Adrenal gland (tissue), 12 donors: Measurements from ENCODE around the gene HBS1L. TPM values are rescaled to one million over a fixed set of nuclear protein-coding genes. Genes with fewer than 3 reads are reported as not detected.
"Not testable (repeated sequence)": the region's sequence is repeated elsewhere in the genome, so short reads cannot be mapped to it uniquely, and the experiment has no call there.

Experiments used
- DNase-seq, 7 donors: peaks; one replicate each; pipeline ENCODE4 v3.0.0-alpha.2; 2019 to 2020
- H3K27ac ChIP-seq, 5 donors: fragments of 200-600 bp; sonication (generic) in 4 of 5; 1 replicate in 3 of 5; 2 replicates in 2 of 5; pipeline versions ENCODE4 v1.5.1 to v1.8.0; 2016 to 2020; ENCODE audit warnings: mild to moderate bottlenecking in 1 of 5
- H3K27me3 ChIP-seq: fragments of 200-600 bp; 2 replicates; pipeline ENCODE4 v1.8.0; 2021
- H3K36me3 ChIP-seq, 2 donors: fragments of 200-600 bp; replicated peaks in 1 of 2; 1 replicate in 1 of 2; 2 replicates in 1 of 2; pipeline versions ENCODE4 v1.5.1 to v1.8.0; 2018 to 2022
- H3K4me1 ChIP-seq, 2 donors: fragments of 200-600 bp; replicated peaks in 1 of 2; 1 replicate in 1 of 2; 2 replicates in 1 of 2; pipeline versions ENCODE4 v1.5.1 to v1.8.0; 2018 to 2021
- H3K4me3 ChIP-seq, 4 donors: fragments of 200-600 bp; sonication (generic) in 3 of 4; one replicate each; pipeline ENCODE4 v1.5.1; 2016 to 2018
- H3K9me3 ChIP-seq, 3 donors: fragments of 200-600 bp; sonication (generic) in 1 of 3; replicated peaks in 1 of 3; 1 replicate in 2 of 3; 2 replicates in 1 of 3; pipeline versions ENCODE4 v1.5.1 to v1.8.0; 2016 to 2021
- CTCF ChIP-seq, 6 experiments: fragments of 450-650 bp in 4 of 6; fragments of 200-600 bp in 2 of 6; sonication (generic) in 1 of 6; IDR thresholded peaks; 1 replicate in 5 of 6; 2 replicates in 1 of 6; pipeline versions ENCODE4 v1.5.1 to v1.8.0; 2016 to 2021; ENCODE audit warnings: antibody characterized with exemption in 6 of 6, mild to moderate bottlenecking in 2 of 6, moderate library complexity in 1 of 6
- POLR2A ChIP-seq, 2 donors: fragments of 450-650 bp; IDR thresholded peaks; one replicate each; pipeline ENCODE4 v1.6.1; 2017; ENCODE audit warnings: antibody characterized with exemption in 2 of 2, mild to moderate bottlenecking in 2 of 2, moderate library complexity in 1 of 2
- WGBS, 4 donors: extraction: QIAGEN DNeasy Blood & Tissue Kit in 2 of 4; methylation state at CpG; one replicate each; pipeline versions ENCODE4 v1.1.5 to v1.1.7; 2013 to 2017; 5-methylcytosine and 5-hydroxymethylcytosine counted together
- intact Hi-C, 2 donors: fragments of 100-400 bp; cut with DNase I; formaldehyde crosslinking; loops; one replicate each; pipeline versions ENCODE4 v1.14.1 to v1.15.0; 2022 to 2023
- polyA plus RNA-seq, 3 donors: library from polyadenylated mRNA; stranded (reverse); fragments of 200-250 nt in 2 of 3; fragments of 350-450 nt in 1 of 3; fragmentation: Illumina TruSeq in 1 of 3; extraction: RNeasy Lipid Tissue Mini Kit (QIAGEN cat#74804) in 1 of 3; gene quantifications; one replicate each; pipeline ENCODE4 v1.2.3, GENCODE V29; 2013 to 2014
- total RNA-seq, 9 donors: library from RNA; depleted of rRNA in 4 of 9; stranded (reverse); fragments of >200 nt in 4 of 9; fragments of 120-200 nt in 1 of 9; fragmentation: NEBNext Ultra II Directional in 1 of 9; extraction: Animal tissue kit (Norgen Biotek cat#: 25700) in 1 of 9; gene quantifications; one replicate each; pipeline versions ENCODE4 v1.1.0 to v1.2.4, GENCODE V29; 2013 to 2023
- donor health status: healthy with polysubstance abuse.
- donor health status: Bipolar disorder and iron deficiency.
- donor health status: DM: yes; HTN: yes; CAD: no.
- donor health status: DM: no; HTN: no; CAD: no.
- donor health status: DM: no; HTN: no; CAD: no.
- donor health status: DM: yes; HTN: yes; CAD: no.

HBS1L gene
- total and polyA plus RNA-seq, 12 donors: 17.0 to 121 (median 58.4) TPM

DNA sequence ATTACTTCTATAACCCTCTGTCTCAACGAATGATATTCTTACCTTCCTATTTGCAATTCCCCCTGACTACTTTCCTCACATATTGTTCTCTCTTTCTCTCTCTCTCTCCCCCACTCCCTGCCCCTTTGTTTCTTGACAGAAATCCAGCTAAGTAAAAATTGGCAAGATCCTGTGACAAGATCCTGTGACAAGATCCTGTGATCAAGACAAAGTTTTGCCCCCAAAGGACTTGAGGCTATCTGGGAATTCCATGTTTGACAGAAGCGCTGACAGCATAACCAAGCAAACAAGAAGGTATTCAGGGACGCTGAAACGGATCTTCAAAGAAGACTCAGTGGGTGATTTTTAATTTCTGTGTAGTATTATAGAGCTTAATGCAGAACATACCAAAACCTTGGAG is 5.5 kb upstream of the HBS1L start:
- Histone ChIP-seq H3K4me1 (peaks cover 0 to 2% of the 10 kb centered on the region in 2 donors), H3K9me3 (no peaks in the 10 kb centered on the region), H3K36me3 (no peaks in the 10 kb centered on the region), H3K27me3 (no peaks in the 10 kb centered on the region), H3K4me3 (no peak overlapping the region), H3K27ac (no peak overlapping the region)
- no peak for TF ChIP-seq POLR2A (IDR thresholded peaks at IDR 0.05)
- no peak for TF ChIP-seq CTCF (IDR thresholded peaks at IDR 0.05)
- WGBS, 4 donors: 74 to 78% (median 76%) methylated on average over 4 of the region's 4 CpGs
- intact Hi-C loops: no loop called here
- DNase-seq: no peak

DNA sequence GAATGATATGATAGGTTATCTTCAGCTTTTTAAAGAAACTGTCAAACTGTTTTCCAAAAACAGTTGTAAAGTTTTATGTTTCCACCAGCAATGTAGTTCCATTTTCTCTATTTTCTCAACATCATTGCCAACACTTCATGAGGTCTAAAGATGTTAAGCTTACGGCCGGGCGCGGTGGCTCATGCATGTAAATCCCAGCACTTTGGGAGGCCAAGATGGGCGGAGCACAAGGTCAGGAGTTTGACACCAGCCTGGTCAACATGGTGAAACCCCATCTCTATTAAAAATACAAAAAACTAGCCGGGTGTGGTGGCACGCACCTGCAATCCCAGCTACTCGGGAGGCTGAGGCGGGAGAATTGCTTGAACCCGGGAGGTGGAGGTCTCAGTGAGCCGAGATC is 3.7 kb upstream of the HBS1L start:
- H3K9me3 ChIP-seq, H3K27me3 ChIP-seq, DNase-seq, H3K27ac ChIP-seq, intact Hi-C loops, H3K36me3 ChIP-seq, H3K4me3 ChIP-seq: not testable (repeated sequence)
- H3K4me1 ChIP-seq: peaks cover 4 to 11% of the 10 kb centered on the region in 2 donors
- WGBS, 4 donors: 87 to 90% (median 90%) methylated on average over 11 of the region's 11 CpGs

DNA sequence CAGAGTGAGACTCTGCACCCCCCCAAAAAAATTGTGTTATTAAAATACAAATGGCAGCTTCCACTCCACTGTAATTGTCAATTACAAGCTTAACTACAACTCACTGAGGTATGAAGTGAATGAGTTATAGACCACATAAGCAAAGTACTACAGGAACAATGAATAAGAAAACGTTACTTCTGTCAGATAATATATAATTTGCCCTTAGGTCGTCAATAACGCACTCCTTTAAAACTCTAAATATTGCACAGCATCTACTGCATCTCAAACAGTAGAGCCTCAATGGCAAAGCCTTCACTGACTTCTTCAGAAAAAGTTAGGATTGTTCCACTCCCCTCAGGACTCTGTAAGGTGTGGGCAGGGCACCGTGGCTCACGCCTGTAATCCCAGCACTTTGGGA is 2.0 kb upstream of the HBS1L start:
- Histone ChIP-seq H3K4me3 (no peak overlapping the region), H3K36me3 (no peaks in the 10 kb centered on the region)
- 87 to 90% (median 89%) methylated on average over 5 of the region's 5 CpGs for WGBS, 4 donors

DNA sequence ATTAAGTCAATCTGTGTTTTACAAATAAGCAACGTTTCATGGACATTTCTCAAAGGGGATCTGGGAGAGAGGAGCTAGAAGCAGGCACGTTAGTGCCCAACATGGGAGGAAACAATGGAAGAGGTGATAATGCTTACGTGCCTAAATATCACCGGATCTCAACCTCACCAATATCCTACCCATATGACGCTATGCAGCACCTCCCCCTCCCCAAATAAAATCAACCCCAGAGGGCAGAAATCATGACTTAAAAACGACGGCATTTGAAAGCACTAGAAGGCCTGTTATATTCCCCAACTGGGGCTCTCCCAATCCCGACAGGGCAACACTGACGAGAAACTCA is 425 bp downstream of the HBS1L start:
- WGBS, 4 donors: 0% methylated on average over 9 of the region's 9 CpGs
- Histone ChIP-seq H3K9me3 (no peaks in the 10 kb centered on the region), H3K27ac (peak overlapping the region; percentile 25 to 96 (median 78)), H3K36me3 (peaks cover 0 to 8% of the 10 kb centered on the region in 2 donors), H3K27me3 (no peaks in the 10 kb centered on the region), H3K4me1 (peaks cover 9 to 27% of the 10 kb centered on the region in 2 donors), H3K4me3 (peak overlapping the region; percentile 53 to 93 (median 78))
- no peak for TF ChIP-seq POLR2A (IDR thresholded peaks at IDR 0.05)
- no peak for TF ChIP-seq CTCF (IDR thresholded peaks at IDR 0.05)
- intact Hi-C loops: no loop called here
- no peak for DNase-seq

More for the DNA sequence above, 2.0 kb upstream of the HBS1L start:
- intact Hi-C loops: no loop called here
- DNase-seq: no peak
- no peaks in the 10 kb centered on the region for H3K9me3 ChIP-seq
- H3K27me3 ChIP-seq: no peaks in the 10 kb centered on the region
- no peak overlapping the region for H3K27ac ChIP-seq
- peaks cover 9 to 25% of the 10 kb centered on the region in 2 donors for H3K4me1 ChIP-seq
- TF ChIP-seq POLR2A (IDR thresholded peaks at IDR 0.05): no peak
- TF ChIP-seq CTCF (IDR thresholded peaks at IDR 0.05): no peak

DNA sequence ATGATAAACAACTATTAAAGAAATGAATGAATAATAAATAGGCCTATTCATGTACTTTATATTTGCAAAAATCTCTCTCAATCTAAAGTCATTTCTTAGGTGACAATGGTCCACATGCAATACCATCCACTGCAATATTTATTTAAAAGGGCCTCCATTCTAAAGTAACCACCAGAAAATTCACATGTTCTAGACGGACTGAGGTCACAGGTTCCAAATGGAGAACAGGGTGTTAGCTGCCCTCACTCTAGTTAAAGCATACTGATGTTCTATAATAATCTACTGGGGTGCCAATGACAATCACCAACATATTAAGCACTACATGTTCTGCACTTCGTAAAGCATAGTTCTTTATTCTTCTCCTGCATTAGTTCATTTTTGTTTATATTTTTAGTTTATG is 1.2 kb downstream of the HBS1L start:
- Histone ChIP-seq H3K9me3 (no peaks in the 10 kb centered on the region), H3K4me1 (peaks cover 9 to 27% of the 10 kb centered on the region in 2 donors), H3K4me3 (peak overlapping the region in 2 of 4 donors; percentile 66 to 90), H3K27me3 (no peaks in the 10 kb centered on the region), H3K27ac (no peak overlapping the region), H3K36me3 (peaks cover 0 to 14% of the 10 kb centered on the region in 2 donors)
- TF ChIP-seq CTCF (IDR thresholded peaks at IDR 0.05): no peak
- TF ChIP-seq POLR2A (IDR thresholded peaks at IDR 0.05): no peak
- no peak for DNase-seq
- 36 to 54% (median 39%) methylated on average over 2 of the region's 2 CpGs for WGBS, 4 donors
- intact Hi-C loops: no loop called here
